GM11168 (cell line): ENCODE data around the gene MFN2.
"Not testable (repeated sequence)": the region's sequence is repeated elsewhere in the genome, so short reads cannot be mapped to it uniquely, and the experiment has no call there.

Experiments used
- in situ Hi-C: fragments of 300-500 bp; cut with MboI; formaldehyde crosslinking; loops from one replicate; pipeline ENCODE4 v1.12.0; 2022; ENCODE audit warnings: low sequenced_read_pairs; ENCODE audit not compliant: unreplicated experiment

The MFN2 gene

GRCh38 chr1:11979851-11980675 lies at the start of gene MFN2:
Gene MFN2, plus strand, starts transcription at chr1:11980444. Its CDS starts 8,725 bp downstream, at chr1:11989169.
- in situ Hi-C loops: no loop called here

- in situ Hi-C loops: no loop called here
Measured at GRCh38 chr1:11930571-11931445, 49.4 kb upstream of the MFN2 start.

- in situ Hi-C loops: no loop called here
Measured at GRCh38 chr1:11931845-11932244, 48.4 kb upstream of the MFN2 start.

GRCh38 chr1:11934302-11935056 lies 45.8 kb upstream of the MFN2 start, which contains the start of gene PLOD1:
Gene PLOD1, plus strand, starts transcription at chr1:11934717. Its CDS starts 63 bp downstream, at chr1:11934780.
- in situ Hi-C loops: no loop called here

- in situ Hi-C loops: no loop called here
Measured at GRCh38 chr1:11935057-11935412, 45.2 kb upstream of the MFN2 start.

- in situ Hi-C loops: not testable (repeated sequence)
Measured at GRCh38 chr1:11935733-11936132, 44.5 kb upstream of the MFN2 start.

- in situ Hi-C loops: no loop called here
Measured at GRCh38 chr1:11938722-11939526, 41.3 kb upstream of the MFN2 start.

GRCh38 chr1:11939794-11940193 lies 40.5 kb upstream of the MFN2 start:
- in situ Hi-C loops: not testable (repeated sequence)

GRCh38 chr1:11940260-11940921 lies 39.9 kb upstream of the MFN2 start:
- in situ Hi-C loops: no loop called here

GRCh38 chr1:11942280-11942679 lies 38.0 kb upstream of the MFN2 start:
- in situ Hi-C loops: no loop called here

- in situ Hi-C loops: no loop called here
Measured at GRCh38 chr1:11943619-11944018, 36.6 kb upstream of the MFN2 start.

GRCh38 chr1:11944358-11944931 lies 35.8 kb upstream of the MFN2 start:
- in situ Hi-C loops: no loop called here

- in situ Hi-C loops: no loop called here
Measured at GRCh38 chr1:11946647-11947046, 33.6 kb upstream of the MFN2 start.

GRCh38 chr1:11948822-11949458 lies 31.3 kb upstream of the MFN2 start:
- in situ Hi-C loops: no loop called here

- in situ Hi-C loops: no loop called here
Measured at GRCh38 chr1:11951901-11952300, 28.3 kb upstream of the MFN2 start.

- in situ Hi-C loops: no loop called here
Measured at GRCh38 chr1:11952455-11953109, 27.7 kb upstream of the MFN2 start.

GRCh38 chr1:11955221-11955620 lies 25.0 kb upstream of the MFN2 start:
- in situ Hi-C loops: no loop called here

GRCh38 chr1:11957398-11957797 lies 22.8 kb upstream of the MFN2 start:
- in situ Hi-C loops: no loop called here
